HEK293 (cell line): Measurements from ENCODE around the gene HACD3.

Experiments
- EGR2 ChIP-seq: fragments of 450-650 bp; formaldehyde crosslinking; IDR thresholded peaks from 2 replicates; pipeline ENCODE4 v1.5.1; 2016; ENCODE audit warnings: low read depth, missing biosample characterization, missing genetic modification characterization
- HOXC10 ChIP-seq: sonication (generic); formaldehyde crosslinking; IDR thresholded peaks from 2 replicates; pipeline ENCODE4 v1.8.1; 2023; ENCODE audit warnings: mild to moderate bottlenecking, missing genetic modification reagents
- IKZF3 ChIP-seq: fragments of 450-650 bp; IDR thresholded peaks from 2 replicates; pipeline ENCODE4 v1.5.0; 2018; ENCODE audit warnings: missing biosample characterization, mild to moderate bottlenecking, missing genetic modification characterization, moderate library complexity
- KLF1 ChIP-seq: fragments of 450-650 bp; formaldehyde crosslinking; IDR thresholded peaks from 2 replicates; pipeline ENCODE4 v1.5.1; 2016; ENCODE audit warnings: missing biosample characterization, missing genetic modification characterization
- KLF9 ChIP-seq: fragments of 450-650 bp; formaldehyde crosslinking; IDR thresholded peaks from 2 replicates; pipeline ENCODE4 v1.5.1; 2016; ENCODE audit warnings: missing biosample characterization, missing genetic modification characterization, low read depth
- PRDM10 ChIP-seq: fragments of 450-650 bp; formaldehyde crosslinking; IDR thresholded peaks from 2 replicates; pipeline ENCODE4 v1.5.1; 2016; ENCODE audit warnings: missing biosample characterization, missing genetic modification characterization
- SP3 ChIP-seq: fragments of 450-650 bp; formaldehyde crosslinking; IDR thresholded peaks from 2 replicates; pipeline ENCODE4 v1.5.1; 2016; ENCODE audit warnings: missing biosample characterization, missing genetic modification characterization
- WT1 ChIP-seq: fragments of 450-650 bp; formaldehyde crosslinking; IDR thresholded peaks from 2 replicates; pipeline ENCODE4 v1.5.1; 2016; ENCODE audit warnings: missing biosample characterization, missing genetic modification characterization
- ZBTB1 ChIP-seq: fragments of 450-650 bp; formaldehyde crosslinking; IDR thresholded peaks from 2 replicates; pipeline ENCODE4 v1.5.1; 2016; ENCODE audit warnings: missing biosample characterization, missing genetic modification characterization
- ZBTB20 ChIP-seq: fragments of 450-650 bp; formaldehyde crosslinking; IDR thresholded peaks from 2 replicates; pipeline ENCODE4 v1.5.1; 2016; ENCODE audit warnings: missing biosample characterization, missing genetic modification characterization
- ZBTB26 ChIP-seq: fragments of 450-650 bp; formaldehyde crosslinking; optimal IDR thresholded peaks from 2 replicates; pipeline ENCODE3; 2016; ENCODE audit warnings: missing biosample characterization, mild to moderate bottlenecking, missing genetic modification characterization
- ZBTB48 ChIP-seq: fragments of 450-650 bp; formaldehyde crosslinking; IDR thresholded peaks from 2 replicates; pipeline ENCODE4 v1.5.1; 2016; ENCODE audit warnings: missing biosample characterization, missing genetic modification characterization
- ZBTB6 ChIP-seq: fragments of 450-650 bp; formaldehyde crosslinking; IDR thresholded peaks from 2 replicates; pipeline ENCODE4 v1.5.1; 2017; ENCODE audit warnings: missing biosample characterization, missing genetic modification characterization
- ZEB2 ChIP-seq: fragments of 450-650 bp; formaldehyde crosslinking; IDR thresholded peaks from 2 replicates; pipeline ENCODE4 v1.5.1; 2016; ENCODE audit warnings: missing biosample characterization, missing genetic modification characterization
- ZFP37 ChIP-seq: fragments of 450-650 bp; formaldehyde crosslinking; IDR thresholded peaks from 2 replicates; pipeline ENCODE4 v1.5.1; 2016; ENCODE audit warnings: missing biosample characterization, missing genetic modification characterization
- ZNF112 ChIP-seq: fragments of 450-650 bp; formaldehyde crosslinking; IDR thresholded peaks from 2 replicates; pipeline ENCODE4 v1.5.0; 2017; ENCODE audit warnings: missing biosample characterization, missing genetic modification characterization
- ZNF202 ChIP-seq: fragments of 450-650 bp; formaldehyde crosslinking; IDR thresholded peaks from 2 replicates; pipeline ENCODE4 v1.5.1; 2016; ENCODE audit warnings: missing biosample characterization, missing genetic modification characterization, borderline replicate concordance
- ZNF214 ChIP-seq: fragments of 450-650 bp; formaldehyde crosslinking; IDR thresholded peaks from 2 replicates; pipeline ENCODE4 v1.5.1; 2017; ENCODE audit warnings: missing biosample characterization, mild to moderate bottlenecking, missing genetic modification characterization, borderline replicate concordance
- ZNF362 ChIP-seq: fragments of 450-650 bp; formaldehyde crosslinking; IDR thresholded peaks from 2 replicates; pipeline ENCODE4 v1.5.1; 2016; ENCODE audit warnings: missing biosample characterization, missing genetic modification characterization
- ZNF37A ChIP-seq: fragments of 450-650 bp; IDR thresholded peaks from 2 replicates; pipeline ENCODE4 v1.5.1; 2018; ENCODE audit warnings: missing biosample characterization, missing genetic modification characterization
- ZNF398 ChIP-seq: fragments of 450-650 bp; formaldehyde crosslinking; IDR thresholded peaks from 2 replicates; pipeline ENCODE4 v1.5.1; 2017; ENCODE audit warnings: missing biosample characterization, missing genetic modification characterization
- ZNF423 ChIP-seq: fragments of 450-650 bp; formaldehyde crosslinking; IDR thresholded peaks from 2 replicates; pipeline ENCODE4 v1.5.1; 2016; ENCODE audit warnings: missing biosample characterization, missing genetic modification characterization
- ZNF48 ChIP-seq: fragments of 450-650 bp; formaldehyde crosslinking; IDR thresholded peaks from 2 replicates; pipeline ENCODE4 v1.5.1; 2016; ENCODE audit warnings: missing biosample characterization, missing genetic modification characterization
- ZNF530 ChIP-seq: fragments of 450-650 bp; formaldehyde crosslinking; IDR thresholded peaks from 2 replicates; pipeline ENCODE4 v1.5.1; 2016; ENCODE audit warnings: low read depth, missing biosample characterization, missing genetic modification characterization
- ZNF561 ChIP-seq: fragments of 450-650 bp; IDR thresholded peaks from 2 replicates; pipeline ENCODE4 v1.5.1; 2018; ENCODE audit warnings: missing biosample characterization, missing genetic modification characterization, borderline replicate concordance
- ZNF610 ChIP-seq: fragments of 450-650 bp; formaldehyde crosslinking; IDR thresholded peaks from 2 replicates; pipeline ENCODE4 v1.5.1; 2016; ENCODE audit warnings: missing biosample characterization, missing genetic modification characterization, borderline replicate concordance
- ZNF626 ChIP-seq: fragments of 450-650 bp; sonication (Bioruptor Pico); formaldehyde crosslinking; IDR thresholded peaks from 2 replicates; pipeline ENCODE4 v1.5.1; 2018; ENCODE audit warnings: missing biosample characterization, missing genetic modification characterization, inconsistent platforms
- ZNF658 ChIP-seq: fragments of 450-650 bp; formaldehyde crosslinking; IDR thresholded peaks from 2 replicates; pipeline ENCODE4; 2016; ENCODE audit warnings: missing biosample characterization, missing genetic modification characterization
- ZSCAN4 ChIP-seq: fragments of 450-650 bp; formaldehyde crosslinking; IDR thresholded peaks from 2 replicates; pipeline ENCODE4 v1.5.1; 2017; ENCODE audit warnings: missing biosample characterization, missing genetic modification characterization

The HACD3 gene

GRCh38 chr15:65529762-65530317 is 423 bp upstream of the HACD3 start (continued):
- TF ChIP-seq ZBTB1 (tag by site-specific recombination) (0 out of 2 replicates have a peak, but pooled peaks have one; percentile 10), SP3 (tag by site-specific recombination) (peak; percentile 32; the same call in 1 of the 2 replicates), ZBTB48 (peak; percentile 78), ZEB2 (tag by site-specific recombination) (peak; percentile 6; the same call in 1 of the 2 replicates), ZNF610 (tag by site-specific recombination) (no peak), ZNF202 (tag by site-specific recombination) (no peak), ZNF37A (tag by site-specific recombination) (no peak), IKZF3 (tag by site-specific recombination) (peak; percentile 53), ZNF362 (no peak), ZBTB26 (no peak), ZNF423 (tag by site-specific recombination) (peak; percentile 92), ZNF112 (no peak), PRDM10 (tag by site-specific recombination) (peak; percentile 92), ZNF398 (tag by site-specific recombination) (no peak; the same call in 1 of the 2 replicates), ZBTB6 (tag by site-specific recombination) (no peak), ZNF561 (tag by site-specific recombination) (peak; percentile 61; the same call in 1 of the 2 replicates), ZNF48 (no peak), EGR2 (peak; percentile 7; the same call in 1 of the 2 replicates), KLF9 (tag by site-specific recombination) (no peak), ZFP37 (tag by site-specific recombination) (no peak), ZBTB20 (tag by site-specific recombination) (0 out of 2 replicates have a peak, but pooled peaks have one; percentile 16), ZNF626 (tag by site-specific recombination) (no peak), HOXC10 (CRISPR knock-in tag) (no peak), ZNF530 (tag by site-specific recombination) (no peak), WT1 (tag by site-specific recombination) (no peak; the same call in 1 of the 2 replicates), KLF1 (no peak), ZSCAN4 (tag by site-specific recombination) (no peak), ZNF214 (tag by site-specific recombination) (no peak), ZNF658 (tag by site-specific recombination) (no peak)
